ENCODE results near the gene MTA3. TPM values are rescaled to one million over a fixed set of nuclear protein-coding genes. Genes with fewer than 3 reads are reported as not detected.

Gene MTA3
- total RNA-seq, 1 donor from 2014 or later: 22.4 TPM

DNA sequence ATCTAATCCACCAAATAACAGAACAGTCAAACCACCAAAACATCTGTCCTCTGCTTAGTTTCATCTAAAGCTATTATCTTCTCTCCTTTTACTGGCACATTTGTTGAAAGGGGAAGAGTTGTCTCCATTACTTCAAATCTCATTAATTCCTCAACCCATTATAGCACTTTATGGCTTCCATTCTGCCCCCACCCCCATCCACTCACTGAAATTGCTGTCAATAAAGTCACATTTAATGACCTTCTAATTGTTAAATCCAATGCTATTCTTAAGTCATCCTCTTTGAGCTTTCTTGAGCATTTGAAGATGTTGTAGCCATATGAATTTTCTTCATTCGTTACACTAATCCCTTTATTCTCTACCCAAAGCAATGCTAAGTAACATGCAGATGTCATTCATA, 190.3 kb downstream of the MTA3 start:
- no peak for DNase-seq (ENCODE audit: low read depth, low spot score)

DNA sequence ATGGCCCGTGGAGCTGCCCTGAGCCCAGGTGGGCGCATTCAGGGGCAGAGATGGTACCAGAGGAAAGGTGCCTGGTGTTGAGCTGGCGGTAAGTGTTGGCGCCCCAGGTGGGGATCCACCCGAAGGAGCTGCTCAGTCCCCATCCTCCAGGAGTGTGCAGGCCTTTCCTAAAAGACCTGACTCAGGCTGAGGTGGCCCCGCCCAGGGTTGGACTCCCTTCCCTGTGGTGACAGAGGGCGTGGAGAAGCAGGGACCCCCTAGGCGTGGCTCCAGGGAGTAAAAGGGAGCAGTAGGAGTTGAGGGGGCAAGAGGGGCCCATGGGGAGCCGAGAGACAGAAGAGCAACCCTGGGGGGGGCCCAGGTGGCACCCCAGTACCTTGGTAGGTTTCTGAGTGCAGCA, 193.1 kb downstream of the MTA3 start:
- no peak for DNase-seq (ENCODE audit: low read depth, low spot score)

DNA sequence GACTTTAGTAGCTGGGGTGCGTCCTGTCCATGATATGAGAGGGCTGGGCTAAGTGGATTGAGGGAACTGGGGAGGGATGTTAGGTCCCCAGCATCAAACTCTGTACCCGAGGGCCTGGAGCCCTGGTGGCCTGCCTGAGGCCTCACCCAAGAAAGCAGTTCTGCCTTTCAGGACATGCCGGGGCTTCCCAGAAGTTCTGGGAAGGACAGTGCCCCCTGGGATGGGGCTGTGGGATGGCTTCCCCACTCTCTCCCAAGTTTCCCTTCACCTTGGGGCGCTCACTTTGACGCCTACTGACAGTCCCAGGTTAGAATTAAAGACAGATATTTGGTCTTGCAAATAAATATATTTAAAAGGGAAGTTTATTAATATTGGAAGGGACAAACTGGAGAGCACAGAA, 193.7 kb downstream of the MTA3 start:
- no peak for DNase-seq (ENCODE audit: low read depth, low spot score)

DNA sequence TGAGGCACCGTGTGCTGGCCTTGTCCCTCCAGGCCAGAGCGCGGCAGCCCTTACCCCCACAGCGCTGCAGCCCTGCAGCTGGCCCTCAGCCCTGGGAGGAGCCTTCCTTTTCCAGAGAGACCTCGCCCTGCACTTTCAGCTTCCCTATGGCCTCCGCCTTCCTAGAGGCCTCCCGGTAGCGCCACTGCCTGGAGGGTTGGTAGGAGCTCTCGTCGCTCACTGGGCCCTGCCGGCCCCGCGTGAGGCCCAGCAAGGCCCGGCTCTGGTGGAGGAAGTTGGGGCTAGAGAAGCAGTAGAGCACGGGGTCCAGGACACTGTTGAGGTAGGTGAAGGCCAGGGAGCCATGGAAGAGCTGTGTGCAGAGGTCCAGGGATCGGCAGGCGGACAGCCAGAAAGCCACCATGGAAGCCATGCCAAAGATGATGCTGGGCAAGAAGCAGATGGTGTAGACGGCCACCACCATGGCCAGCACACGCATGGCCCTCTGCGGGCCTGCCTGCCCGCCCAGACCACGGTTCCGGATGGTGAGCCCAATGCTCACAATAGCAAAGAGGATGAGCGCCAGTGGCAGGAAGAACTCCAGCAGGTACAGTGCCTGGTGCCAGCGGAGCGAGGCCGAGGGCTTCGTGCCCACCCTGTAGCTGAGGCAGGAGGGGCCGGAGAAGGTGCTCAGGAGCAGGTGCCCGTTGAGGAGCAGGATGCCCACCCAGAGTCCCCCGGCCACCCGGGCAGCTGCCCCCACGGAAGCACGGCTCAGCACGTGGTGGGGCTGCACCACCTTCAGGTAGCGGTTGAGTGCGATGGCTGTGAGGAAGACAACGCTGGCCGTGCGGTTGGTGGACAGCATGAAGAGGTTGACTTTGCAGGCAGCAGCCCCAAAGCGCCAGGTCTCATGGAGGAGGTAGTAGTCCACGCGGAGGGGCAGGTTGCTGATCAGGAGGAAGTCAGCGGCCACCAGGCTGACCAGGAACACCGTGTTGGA, 194.7 kb downstream of the MTA3 start:
- DNase-seq (ENCODE audit: low read depth, low spot score): no peak

DNA sequence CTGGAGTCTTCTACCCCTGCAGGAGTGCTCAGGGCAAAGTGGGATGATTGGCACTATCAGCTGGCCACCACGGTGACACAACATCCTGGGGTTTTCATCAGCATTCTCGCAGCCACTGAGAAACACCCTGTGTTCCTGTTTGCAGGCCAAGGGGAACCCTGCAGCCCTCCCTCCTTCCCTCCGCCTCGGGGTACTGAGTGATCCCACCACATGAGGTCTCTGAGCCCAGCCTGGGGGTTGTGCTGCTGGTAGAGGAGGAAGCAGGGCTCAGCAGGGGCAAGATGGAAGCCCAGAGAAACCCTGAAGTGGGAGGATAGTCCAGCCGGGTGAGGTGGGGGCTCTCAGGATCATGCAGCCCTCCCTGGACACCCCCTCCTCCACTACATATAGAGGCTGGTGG, 195.7 kb downstream of the MTA3 start, which contains the start of gene OXER1:
Gene OXER1, minus strand, starts transcription at position 40 of the 400 bp plus-strand sequence. CDS start 73 bp downstream, outside the sequence.
- DNase-seq (ENCODE audit: low read depth, low spot score): no peak

DNA sequence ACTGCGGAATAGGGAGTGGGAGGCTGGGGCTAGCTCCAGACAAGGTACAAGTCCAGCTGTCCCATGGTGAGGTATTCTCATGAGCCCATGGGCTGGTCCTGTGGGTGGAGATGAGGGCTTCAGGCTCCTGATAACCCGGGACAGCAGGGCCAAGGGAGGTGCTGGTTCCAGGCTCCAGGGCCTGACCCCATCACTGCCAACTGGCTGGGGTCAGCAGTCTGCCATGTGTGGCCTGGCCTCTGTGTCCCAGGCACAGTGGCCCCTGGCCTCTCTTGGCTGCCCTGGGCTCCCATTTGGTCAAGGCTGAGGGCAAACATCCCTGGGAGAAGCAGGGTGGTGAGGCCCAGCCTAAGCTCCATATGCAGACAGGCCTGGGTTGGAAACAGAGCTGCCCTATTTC, 196.5 kb downstream of the MTA3 start:
- no peak for DNase-seq (ENCODE audit: low read depth, low spot score)

DNA sequence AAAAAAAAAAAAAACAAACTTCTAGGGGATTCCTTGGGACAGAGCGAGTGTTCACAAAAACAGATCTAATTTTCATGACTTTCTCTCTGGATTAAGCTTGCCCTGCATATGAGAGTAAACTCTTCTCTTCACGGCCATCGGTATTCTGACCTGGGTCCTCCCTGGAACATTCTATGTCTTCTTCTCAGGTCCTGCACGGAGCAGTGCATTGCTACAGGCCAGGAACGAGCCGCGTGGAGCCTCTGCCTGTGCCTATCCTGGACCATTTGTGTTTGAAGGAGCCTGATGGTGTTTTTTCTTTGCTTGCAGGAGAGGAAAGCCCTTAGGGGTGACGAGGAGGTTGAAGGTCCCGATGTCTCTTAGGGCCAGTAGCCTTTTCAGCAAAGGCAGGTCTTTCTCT, 197.3 kb downstream of the MTA3 start:
- DNase-seq (ENCODE audit: low read depth, low spot score): no peak

DNA sequence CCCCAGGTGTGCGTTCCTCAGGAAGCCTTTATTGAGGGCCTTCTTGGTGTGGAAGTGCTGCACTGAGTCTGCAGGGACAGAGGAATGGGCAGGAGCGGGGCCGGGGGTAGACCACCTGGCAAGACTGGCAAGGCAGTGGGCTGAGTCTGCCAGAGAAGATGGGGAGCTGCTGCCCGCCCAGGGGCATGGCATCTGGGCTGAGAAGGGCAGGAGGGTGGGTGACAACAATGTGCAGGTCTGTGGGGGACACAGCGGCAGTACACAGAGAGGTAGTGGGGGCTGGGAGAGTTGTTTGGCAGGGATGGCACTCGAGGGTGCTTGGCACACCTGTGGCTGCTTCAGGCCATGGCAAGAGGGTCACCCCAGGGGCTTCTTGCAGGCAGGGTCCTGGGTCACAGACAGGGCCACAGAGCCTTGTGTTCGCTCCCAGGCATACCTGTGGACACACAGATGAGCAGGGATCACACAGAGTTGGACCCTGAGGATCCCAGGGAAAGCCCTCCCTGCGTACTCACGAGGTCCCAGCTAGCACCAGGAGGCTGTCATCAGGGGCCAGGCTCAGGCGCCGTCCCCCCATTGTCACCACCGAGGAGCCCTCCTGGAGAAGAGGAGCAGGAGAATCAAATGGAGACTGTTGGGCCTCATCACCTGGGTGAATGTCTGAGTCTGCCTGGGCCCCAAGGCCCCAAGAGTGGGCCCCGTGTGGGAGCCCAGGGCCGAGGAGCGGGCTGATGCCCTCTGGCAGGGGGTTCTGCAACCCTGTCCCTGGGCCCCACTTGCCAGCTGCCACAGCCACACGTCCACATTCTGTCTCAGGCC, 198.9 kb downstream of the MTA3 start:
- no peak for DNase-seq (ENCODE audit: low read depth, low spot score)

DNA sequence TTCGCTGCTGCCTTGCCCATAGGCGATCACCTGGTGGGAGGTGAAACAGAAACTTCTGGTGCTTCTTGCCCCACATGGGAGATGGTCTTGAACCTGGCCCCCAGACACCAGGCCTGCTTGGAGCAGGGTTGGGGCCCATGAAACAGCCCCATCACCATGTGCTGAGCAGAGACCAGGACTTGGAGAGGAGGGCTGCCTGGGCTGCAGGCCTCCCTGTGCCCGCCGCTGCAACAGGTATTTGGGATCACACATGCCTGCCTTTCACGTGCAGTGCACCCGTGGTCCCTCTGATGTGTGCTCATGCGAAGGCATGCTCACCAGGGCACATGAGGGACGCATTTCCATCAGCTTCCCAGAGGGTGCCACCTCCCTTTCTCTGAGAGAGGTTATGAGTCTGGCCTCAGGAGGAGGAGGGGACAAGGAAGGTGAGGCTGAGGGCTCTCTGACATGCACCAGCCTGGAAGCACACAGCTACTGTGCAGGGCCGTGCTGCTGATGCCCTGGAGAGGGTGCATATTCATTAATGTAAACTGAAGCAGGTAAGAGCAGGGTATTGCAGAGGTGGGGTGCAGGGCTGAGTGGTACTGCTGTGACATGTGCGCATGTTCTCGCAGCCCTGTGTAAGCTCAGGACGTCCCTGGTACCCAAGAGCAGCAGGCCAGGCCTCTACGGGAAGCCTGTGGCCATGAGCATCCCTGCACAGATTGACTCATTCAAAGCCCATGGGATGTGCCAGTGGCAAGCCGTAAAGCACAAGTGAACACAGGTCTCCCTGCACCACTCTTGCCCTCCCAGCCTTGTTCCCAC, 199.7 kb downstream of the MTA3 start:
- no peak for DNase-seq (ENCODE audit: low read depth, low spot score)

DNA sequence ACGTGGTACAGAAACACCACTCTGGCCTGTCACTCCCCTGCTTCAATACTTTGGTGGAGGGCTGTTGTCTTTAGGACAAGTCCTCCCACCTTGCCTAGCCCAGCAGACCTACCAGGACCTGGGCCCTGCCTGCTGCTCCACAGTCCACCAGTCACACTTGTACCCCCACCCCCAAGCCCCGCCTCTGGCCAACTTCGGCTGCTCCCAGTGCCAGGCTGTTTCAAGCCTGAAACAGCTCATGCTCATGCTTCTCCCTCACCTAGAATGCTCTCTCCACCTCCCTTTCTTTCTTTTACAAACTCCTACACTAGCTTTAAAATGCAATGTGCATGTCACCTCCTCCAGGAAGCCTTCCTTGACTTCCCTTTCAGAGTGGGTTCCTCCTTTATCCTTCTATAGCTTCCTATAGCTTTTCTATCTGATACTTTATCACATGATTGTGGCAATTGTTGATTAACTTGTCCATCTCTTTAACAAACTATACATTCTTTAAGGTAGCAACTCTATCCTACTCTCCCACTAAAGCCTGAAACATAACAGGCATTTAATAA, 200.3 kb downstream of the MTA3 start:
- no peak for DNase-seq (ENCODE audit: low read depth, low spot score)

DNA sequence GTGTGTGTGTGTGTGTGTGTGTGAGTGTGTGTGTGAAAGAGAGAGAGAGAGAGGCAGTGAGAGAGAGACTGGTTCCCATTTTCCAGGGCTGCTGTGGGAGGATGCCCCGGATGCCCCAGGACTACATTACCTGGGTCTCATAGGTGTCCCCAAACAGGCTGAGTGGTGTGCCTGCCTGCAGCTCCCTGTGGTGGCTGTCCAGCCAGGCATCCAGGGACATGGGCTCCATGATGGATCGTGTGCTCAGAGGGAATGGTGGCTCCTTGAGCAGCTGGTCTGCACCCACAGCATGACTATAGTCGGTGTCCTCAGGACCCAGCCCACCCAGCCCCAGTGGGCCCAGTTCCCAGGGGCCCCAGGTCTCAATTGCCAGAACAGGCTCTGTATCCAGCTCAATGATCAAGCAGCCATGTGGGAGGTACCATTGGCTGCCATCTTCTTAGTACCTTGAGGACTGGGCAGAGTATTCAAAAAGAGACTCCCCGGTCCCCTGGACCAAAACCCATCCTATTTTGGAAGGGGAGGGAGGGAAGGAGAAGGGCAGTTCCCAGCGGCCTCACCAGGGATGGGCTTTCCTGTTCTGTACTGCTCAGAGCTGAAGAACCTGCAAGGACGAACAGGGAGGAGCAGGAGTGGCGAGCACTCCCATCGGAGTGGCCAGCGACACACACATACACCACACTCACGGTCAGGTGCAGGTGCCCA, 201.3 kb downstream of the MTA3 start:
- no peak for DNase-seq (ENCODE audit: low read depth, low spot score)

DNA sequence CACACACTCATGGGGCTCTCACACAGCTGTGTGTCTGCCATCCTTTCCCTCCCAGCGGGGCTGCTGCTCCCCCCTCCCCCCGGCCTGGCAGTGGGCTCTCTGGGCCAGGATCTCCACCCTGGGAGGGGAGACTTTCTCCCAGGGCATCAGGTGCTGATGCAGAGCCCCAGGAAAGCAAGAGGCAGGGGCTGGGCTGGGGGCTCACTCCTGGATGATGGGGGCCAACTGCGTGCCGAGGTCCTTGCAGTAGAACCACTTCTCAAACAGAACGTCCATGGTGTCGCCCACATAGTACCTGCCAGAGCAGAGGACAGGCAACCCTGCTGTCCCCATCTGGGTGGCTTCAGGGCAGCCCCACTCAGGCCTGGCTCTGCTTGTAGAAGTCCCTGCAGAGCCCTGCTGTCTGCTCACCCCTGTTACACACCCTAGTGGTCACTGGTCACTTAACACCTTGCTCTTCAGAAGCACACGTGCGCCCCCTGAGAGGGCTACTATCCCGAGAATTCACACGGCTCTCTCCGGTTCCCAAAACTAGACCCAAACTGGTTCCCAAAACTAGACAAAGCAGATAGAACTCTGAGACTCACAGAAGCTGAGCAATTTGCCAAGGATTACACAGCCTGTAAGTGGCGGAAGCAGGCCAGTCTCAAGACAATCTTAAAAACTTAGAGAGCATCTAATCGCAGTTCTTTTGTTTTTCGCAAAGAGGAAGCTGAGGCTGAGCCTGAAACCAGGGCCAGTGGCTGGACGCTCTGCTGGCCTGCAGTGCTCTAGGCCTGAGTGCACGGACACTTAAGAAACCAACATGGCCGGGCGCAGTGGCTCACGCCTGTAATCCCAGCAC, 202.1 kb downstream of the MTA3 start:
- peak; percentile 32 for DNase-seq (ENCODE audit: low read depth, low spot score)

DNA sequence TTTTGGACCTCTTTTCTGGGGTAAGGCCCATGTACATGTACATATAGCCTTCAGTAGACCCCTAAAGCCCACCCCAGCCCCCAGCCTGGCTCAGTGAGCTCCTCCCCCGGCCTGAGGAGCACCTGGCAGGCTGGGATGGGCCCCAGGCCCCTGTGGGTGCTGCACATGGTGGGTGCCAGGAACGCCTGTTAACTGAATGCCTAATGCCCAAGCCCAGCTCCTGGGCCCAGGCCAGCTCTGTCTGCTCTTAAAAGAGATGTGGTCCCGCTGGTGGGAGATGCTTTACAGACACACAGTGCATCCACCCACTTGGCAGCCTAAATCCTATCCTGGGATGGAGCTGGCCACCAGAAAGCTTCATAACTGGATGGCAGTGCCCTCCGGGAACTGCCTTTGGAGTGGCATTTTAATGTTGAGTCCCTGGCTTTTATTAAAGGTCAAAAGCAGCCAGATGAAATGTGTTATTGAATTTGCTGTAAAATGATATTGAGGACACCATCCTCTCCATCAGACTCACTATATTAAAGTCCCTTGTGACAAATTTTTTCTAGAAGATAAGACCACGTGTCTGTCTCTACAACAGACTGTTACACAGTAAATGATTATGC, 203.2 kb downstream of the MTA3 start:
- no peak for DNase-seq (ENCODE audit: low read depth, low spot score)

DNA sequence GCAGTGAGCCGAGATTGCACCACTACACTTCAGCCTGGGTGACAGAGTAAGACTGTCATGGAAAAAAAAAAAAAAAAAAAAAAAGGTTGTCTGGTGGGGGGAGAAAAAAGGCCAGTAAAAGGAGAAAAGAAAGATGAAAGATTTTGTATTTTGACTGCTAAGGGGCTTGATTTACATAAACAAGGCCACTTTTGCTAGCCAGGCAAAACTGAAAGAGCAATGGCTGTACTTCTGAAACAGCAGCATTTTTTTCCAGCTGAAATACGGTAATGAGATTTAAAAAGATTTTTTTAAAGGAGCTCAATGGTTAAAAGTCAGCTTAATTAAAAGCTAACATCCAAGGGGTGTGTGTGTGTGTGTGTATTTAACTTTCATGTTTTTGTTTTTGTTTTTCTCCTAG, 206.8 kb downstream of the MTA3 start:
- DNase-seq (ENCODE audit: low read depth, low spot score): no peak

DNA sequence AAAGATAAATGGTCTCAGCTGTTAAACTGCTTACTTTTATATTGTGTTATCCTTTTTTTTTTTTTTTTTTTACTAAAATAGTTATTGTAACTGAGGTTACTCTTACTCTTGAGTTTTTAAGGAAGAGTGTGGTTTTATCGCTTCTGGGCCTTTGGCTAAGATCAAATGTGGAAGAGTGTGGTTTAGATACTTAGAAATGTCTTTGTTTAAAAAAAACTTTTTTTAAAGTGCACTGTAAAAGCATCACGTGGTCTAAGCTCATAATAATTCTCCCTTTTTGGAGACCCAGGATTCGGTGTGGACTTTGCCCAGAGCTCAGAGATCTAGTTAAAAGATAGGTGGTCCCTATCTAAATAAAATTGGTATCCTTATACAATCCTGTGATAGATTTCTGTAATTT, 207.4 kb downstream of the MTA3 start:
- DNase-seq (ENCODE audit: low read depth, low spot score): no peak

DNA sequence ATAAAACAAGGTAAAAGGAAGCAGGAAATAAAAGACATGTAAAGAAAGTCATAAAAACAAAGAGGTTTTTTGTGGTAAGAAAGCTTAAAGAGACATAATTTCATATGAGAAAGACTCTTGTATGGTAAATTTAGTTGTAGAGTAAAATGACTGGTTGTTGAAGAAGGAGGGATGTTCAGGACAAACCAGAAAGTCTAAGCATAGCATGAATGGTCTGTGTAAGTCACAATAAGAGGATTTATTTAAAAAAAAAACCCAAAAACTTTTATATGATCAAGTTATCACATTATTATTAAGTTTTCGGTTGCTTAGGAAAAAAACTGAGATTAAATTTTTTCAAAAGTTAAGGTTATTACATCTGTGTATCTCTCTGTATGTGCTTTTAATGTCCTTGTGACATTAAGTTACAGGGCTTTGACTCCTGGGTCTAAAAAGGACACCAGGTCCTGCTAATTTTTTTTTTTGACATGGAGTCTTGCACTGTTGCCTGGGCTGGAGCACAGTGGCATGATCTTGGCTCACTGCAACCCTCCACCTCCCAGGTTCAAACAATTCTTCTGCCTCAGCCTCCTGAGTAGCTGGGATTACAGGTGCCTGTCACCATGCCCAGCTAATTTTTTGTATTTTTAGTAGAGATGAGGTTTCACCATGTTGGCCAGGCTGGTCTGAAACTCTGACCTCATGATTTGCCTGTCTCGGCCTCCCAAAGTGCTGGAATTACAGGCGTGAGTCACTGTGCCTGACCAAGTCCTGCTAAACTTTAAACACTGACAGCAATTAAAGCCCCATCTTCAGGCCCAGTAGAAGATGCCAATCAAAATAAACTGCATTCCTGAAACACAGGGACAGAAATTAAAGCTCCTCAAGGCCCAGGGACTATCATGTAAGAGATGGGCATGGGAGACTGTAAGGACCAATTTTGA, 209.7 kb downstream of the MTA3 start:
- DNase-seq (ENCODE audit: low read depth, low spot score): no peak

DNA sequence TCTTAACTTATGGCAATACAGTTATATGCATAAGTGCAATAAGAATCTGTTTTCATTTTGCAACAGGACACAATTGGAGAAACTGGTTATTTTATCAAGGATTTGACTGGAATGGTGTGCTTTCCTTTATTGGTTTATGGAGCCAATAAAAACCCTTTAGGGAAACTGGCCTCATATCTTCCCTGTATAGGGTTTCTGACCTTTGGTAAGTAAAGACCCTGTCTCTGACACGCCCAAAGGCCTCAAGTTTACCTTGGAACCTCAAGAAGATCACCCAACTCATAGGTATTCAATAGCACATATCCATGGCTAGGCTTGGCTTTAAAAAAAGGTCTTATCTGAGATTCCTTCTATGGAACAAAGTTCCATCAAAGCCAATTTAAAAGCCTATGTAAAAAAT, 212.7 kb downstream of the MTA3 start:
- no peak for DNase-seq (ENCODE audit: low read depth, low spot score)

DNA sequence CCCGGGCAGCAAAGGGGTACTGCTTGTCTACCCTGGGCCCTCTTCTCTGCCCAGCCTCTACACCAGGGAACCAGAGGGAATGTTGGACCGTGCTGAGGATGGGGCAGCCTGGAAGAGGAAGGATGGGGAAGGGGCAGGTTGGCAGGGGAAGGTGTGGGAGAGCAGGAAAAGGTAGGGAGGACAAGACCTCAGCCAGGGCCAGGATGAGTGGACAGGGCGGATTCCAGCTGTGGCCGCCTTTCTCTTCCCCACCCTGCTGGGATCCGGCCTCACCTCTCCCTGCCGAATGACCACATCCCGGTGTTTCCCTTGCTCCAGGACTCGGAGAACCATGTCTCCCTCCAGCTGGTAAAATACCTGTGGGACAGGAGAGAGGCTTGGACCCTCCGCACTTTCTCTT, 215.1 kb downstream of the MTA3 start:
- no peak for DNase-seq (ENCODE audit: low read depth, low spot score)
